Body of pancreas (tissue), 4 donors: ENCODE results near the gene COX19. TPM values are rescaled to one million over a fixed set of nuclear protein-coding genes. Genes with fewer than 3 reads are reported as not detected.
"Not testable (repeated sequence)": the region's sequence is repeated elsewhere in the genome, so short reads cannot be mapped to it uniquely, and the experiment has no call there.

ENCODE experiments used
- ATAC-seq: fragments of 150-250 bp; one replicate; pipeline ENCODE4 v1.9.1; 2016
- DNase-seq, 4 donors: peaks; one replicate each; pipeline ENCODE4 v3.0.0-alpha.2; 2019
- H3K27ac ChIP-seq, 4 donors: fragments of 200-600 bp; sonication (generic); 1 replicate in 3 of 4; 2 replicates in 1 of 4; pipeline versions ENCODE4 v1.5.1 to v1.6.1; 2016 to 2019; ENCODE audit warnings: mild to moderate bottlenecking in 1 of 4, mixed read lengths in 1 of 4, moderate library complexity in 1 of 4
- H3K27me3 ChIP-seq, 2 donors: fragments of 200-600 bp; sonication (generic); one replicate each; pipeline ENCODE4 v1.6.0; 2016; ENCODE audit warnings: mild to moderate bottlenecking in 1 of 2
- H3K36me3 ChIP-seq, 2 donors: fragments of 200-600 bp; sonication (generic); replicated peaks in 1 of 2; 2 replicates each; pipeline ENCODE4 v1.5.1; 2016; ENCODE audit warnings: low read depth in 2 of 2; ENCODE audit not compliant: insufficient read depth in 1 of 2
- H3K4me1 ChIP-seq: fragments of 200-600 bp; sonication (generic); one replicate; pipeline ENCODE4 v1.6.0; 2016
- H3K4me3 ChIP-seq, 2 donors: fragments of 200-600 bp; sonication (generic); 1 replicate in 1 of 2; 2 replicates in 1 of 2; pipeline ENCODE4 v1.5.1; 2016 to 2019
- H3K9me3 ChIP-seq, 3 donors: fragments of 200-600 bp; sonication (generic); 1 replicate in 2 of 3; 2 replicates in 1 of 3; pipeline ENCODE4 v1.5.1; 2016
- CTCF ChIP-seq, 7 experiments: fragments of 450-650 bp in 4 of 7; fragments of 200-600 bp in 3 of 7; sonication (generic) in 3 of 7; IDR thresholded peaks; one replicate each; pipeline ENCODE4 v1.5.1; 2016 to 2019; ENCODE audit warnings: antibody characterized with exemption in 7 of 7
- POLR2A ChIP-seq, 3 donors: fragments of 450-650 bp; IDR thresholded peaks; one replicate each; pipeline ENCODE4 v1.6.1; 2016; ENCODE audit warnings: antibody characterized with exemption in 3 of 3, mild to moderate bottlenecking in 2 of 3
- WGBS, 2 donors: methylation state at CpG; one replicate each; pipeline ENCODE4 v1.1.5; 2017; 5-methylcytosine and 5-hydroxymethylcytosine counted together
- intact Hi-C: fragments of 100-400 bp; cut with DNase I; formaldehyde crosslinking; loops from one replicate; pipeline ENCODE4 v1.15.1; 2023
- total RNA-seq, 2 donors: library from RNA; depleted of rRNA; stranded (reverse); fragments of >200 nt; gene quantifications; one replicate each; pipeline ENCODE4 v1.1.0, GENCODE V29; 2016

Gene COX19
- total RNA-seq, 2 donors from 2014 or later: 9.6 to 25.1 TPM

- H3K27me3 ChIP-seq: no peaks in the 10 kb centered on the region
- H3K27ac ChIP-seq: no peak overlapping the region
- 66 to 71% methylated on average over 27 to 30 of the region's 31 CpGs for WGBS, 2 donors
- H3K9me3 ChIP-seq: no peaks in the 10 kb centered on the region
- H3K4me3 ChIP-seq: no peak overlapping the region
- DNase-seq (no peak), ATAC-seq (no peak)
- TF ChIP-seq CTCF (IDR thresholded peaks at IDR 0.05) (no peak), POLR2A (IDR thresholded peaks at IDR 0.05) (no peak)
- H3K4me1 ChIP-seq: peaks cover 20% of the 10 kb centered on the region
- intact Hi-C loops: no loop called here
- no peaks in the 10 kb centered on the region for H3K36me3 ChIP-seq
Measured at GRCh38 chr7:960269-960871, 15.0 kb downstream of the COX19 start.

GRCh38 chr7:959740-960139 is 15.6 kb downstream of the COX19 start:
- H3K27me3 ChIP-seq, H3K4me3 ChIP-seq, H3K9me3 ChIP-seq, H3K27ac ChIP-seq, H3K36me3 ChIP-seq, ATAC-seq, DNase-seq, intact Hi-C loops: not testable (repeated sequence)
- peaks cover 14% of the 10 kb centered on the region for H3K4me1 ChIP-seq
- WGBS, 2 donors: 88 to 89% methylated on average over 9 to 10 of the region's 10 CpGs

GRCh38 chr7:959271-959670 is 16.1 kb downstream of the COX19 start:
- Histone ChIP-seq H3K9me3 (no peaks in the 10 kb centered on the region), H3K4me1 (peaks cover 10% of the 10 kb centered on the region), H3K36me3 (no peaks in the 10 kb centered on the region), H3K27ac (no peak overlapping the region), H3K27me3 (no peaks in the 10 kb centered on the region), H3K4me3 (no peak overlapping the region)
- TF ChIP-seq POLR2A (IDR thresholded peaks at IDR 0.05) (no peak), CTCF (IDR thresholded peaks at IDR 0.05) (no peak)
- ATAC-seq (no peak), DNase-seq (no peak)
- intact Hi-C loops: no loop called here
- 71 to 76% methylated on average over 20 of the region's 20 CpGs for WGBS, 2 donors

- WGBS, 2 donors: 66 to 67% methylated on average over 18 to 35 of the region's 36 CpGs
- no peak for TF ChIP-seq CTCF (IDR thresholded peaks at IDR 0.05)
- TF ChIP-seq POLR2A (IDR thresholded peaks at IDR 0.05): no peak
- Histone ChIP-seq H3K4me1 (peaks cover 9% of the 10 kb centered on the region), H3K4me3 (no peak overlapping the region), H3K9me3 (no peaks in the 10 kb centered on the region), H3K27ac (no peak overlapping the region), H3K27me3 (no peaks in the 10 kb centered on the region), H3K36me3 (no peaks in the 10 kb centered on the region)
- DNase-seq (peak in 1 of 4 donors; percentile 4), ATAC-seq (no peak)
- intact Hi-C loops: no loop called here
Measured at GRCh38 chr7:958221-959200, 16.8 kb downstream of the COX19 start.

- Histone ChIP-seq H3K27me3 (no peaks in the 10 kb centered on the region), H3K27ac (no peak overlapping the region), H3K4me3 (no peak overlapping the region), H3K9me3 (no peaks in the 10 kb centered on the region), H3K4me1 (peaks cover 14% of the 10 kb centered on the region), H3K36me3 (no peaks in the 10 kb centered on the region)
- intact Hi-C loops: no loop called here
- ATAC-seq (no peak), DNase-seq (peak in 2 of 4 donors; percentile 14 to 56)
- TF ChIP-seq CTCF (IDR thresholded peaks at IDR 0.05): no peak
- TF ChIP-seq POLR2A (IDR thresholded peaks at IDR 0.05): no peak
- 78 to 94% methylated on average over 8 to 31 of the region's 32 CpGs for WGBS, 2 donors
Measured at GRCh38 chr7:957418-958220, 17.7 kb downstream of the COX19 start.
